ENCODE data around the gene ADAT2.
"Not testable (repeated sequence)": the region's sequence is repeated elsewhere in the genome, so short reads cannot be mapped to it uniquely, and the experiment has no call there.

ADAT2 gene

DNA sequence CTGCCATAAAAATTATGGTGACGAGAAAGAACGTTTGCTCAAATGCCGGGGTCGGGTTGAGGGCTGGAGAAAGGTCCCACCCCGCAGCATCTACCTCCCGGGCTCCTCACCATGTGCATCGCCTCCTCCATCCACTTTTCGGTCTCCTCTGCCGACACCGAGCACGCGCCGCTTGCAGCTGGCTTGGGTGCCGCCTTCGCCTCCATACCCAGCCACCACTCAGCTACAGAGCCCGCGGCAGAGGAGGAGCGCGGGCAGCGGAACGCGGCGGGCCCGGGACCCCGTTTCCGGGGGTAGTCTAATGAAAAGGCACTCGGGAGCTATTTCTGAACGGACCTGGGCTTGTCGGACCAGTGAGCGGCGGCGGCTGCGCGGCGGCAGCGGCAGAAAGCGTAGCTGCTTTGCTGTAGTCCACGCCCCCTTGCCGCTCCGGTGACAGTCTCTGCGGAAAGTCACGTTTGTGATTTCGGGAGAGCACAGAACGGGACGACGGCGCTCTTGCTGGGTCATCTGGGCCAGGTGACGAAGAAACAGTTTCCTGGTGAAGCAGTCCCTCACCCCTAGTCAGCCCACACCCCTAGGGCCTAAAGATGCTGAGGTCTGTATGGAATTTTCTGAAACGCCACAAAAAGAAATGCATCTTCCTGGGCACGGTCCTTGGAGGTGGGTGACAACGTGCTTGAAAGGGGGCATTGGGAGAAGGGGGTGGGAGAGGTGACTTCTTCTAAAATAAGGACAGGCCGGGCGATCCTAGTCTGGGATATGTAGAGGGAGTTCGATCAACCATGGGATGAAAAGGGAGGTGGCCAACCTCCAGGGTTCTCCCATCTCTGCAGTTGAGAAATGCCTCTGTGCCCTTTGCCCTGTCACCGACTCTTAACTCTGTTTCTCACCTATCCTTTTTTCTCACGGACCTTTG lies at the start of gene ADAT2, which contains the start of gene PEX3:
ADAT2 (minus strand) TSS at position 243 of the 919 bp plus-strand sequence; CDS start at position 206, 37 bp downstream.
PEX3 (plus strand) TSS at position 353 of the 919 bp plus-strand sequence; CDS start at position 591, 238 bp downstream.
- DNase-seq: peak; percentile 94

DNA sequence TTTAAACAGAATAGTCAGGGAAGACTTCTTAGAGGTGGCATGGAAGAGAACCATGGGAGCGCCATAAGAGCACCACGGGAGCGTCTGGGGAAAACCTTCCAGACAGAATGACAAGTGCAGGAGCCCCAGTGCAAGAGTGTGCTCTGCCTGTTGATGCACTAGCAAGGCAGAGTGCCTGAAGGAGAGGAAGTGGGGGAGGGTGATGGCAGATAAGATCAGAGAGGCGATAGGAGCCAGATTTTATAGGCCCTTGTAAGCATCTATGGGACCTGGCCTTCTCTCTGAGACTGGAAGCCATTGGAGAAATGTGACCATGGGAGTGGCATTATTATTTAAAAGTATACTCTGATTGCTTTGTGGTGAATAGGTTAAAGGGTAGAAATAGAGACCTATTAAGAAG lies 47.9 kb upstream of the ADAT2 start:
- no peak for DNase-seq

- DNase-seq: no peak
These were observed 46.5 kb upstream of the ADAT2 start for GRCh38 chr6:143496974-143497373.

DNA sequence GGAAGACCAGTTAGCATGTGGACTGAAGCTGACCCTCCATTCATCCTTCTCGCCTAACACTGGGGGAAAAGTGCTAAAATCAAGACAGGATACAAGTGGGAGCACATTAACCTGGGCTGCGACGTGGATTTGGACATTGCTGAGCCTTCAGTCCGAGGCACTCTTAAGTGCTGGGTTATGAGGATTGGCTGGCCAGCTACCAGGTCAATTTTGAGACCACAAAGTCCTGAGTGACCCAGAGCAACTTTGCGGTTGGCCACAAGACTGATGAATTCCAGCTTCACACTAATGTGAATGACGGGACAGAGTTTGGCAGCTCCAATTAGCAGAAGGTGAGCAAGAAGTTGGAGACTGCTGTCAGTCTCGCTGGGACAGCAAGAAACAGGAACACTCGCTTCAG lies 40.3 kb upstream of the ADAT2 start:
- no peak for DNase-seq

GRCh38 chr6:143490244-143490643 lies 39.7 kb upstream of the ADAT2 start:
- no peak for DNase-seq

- DNase-seq: no peak
These were observed 36.3 kb upstream of the ADAT2 start for GRCh38 chr6:143486752-143487151.

- DNase-seq: no peak
These were observed 35.5 kb upstream of the ADAT2 start for GRCh38 chr6:143485967-143486366.

DNA sequence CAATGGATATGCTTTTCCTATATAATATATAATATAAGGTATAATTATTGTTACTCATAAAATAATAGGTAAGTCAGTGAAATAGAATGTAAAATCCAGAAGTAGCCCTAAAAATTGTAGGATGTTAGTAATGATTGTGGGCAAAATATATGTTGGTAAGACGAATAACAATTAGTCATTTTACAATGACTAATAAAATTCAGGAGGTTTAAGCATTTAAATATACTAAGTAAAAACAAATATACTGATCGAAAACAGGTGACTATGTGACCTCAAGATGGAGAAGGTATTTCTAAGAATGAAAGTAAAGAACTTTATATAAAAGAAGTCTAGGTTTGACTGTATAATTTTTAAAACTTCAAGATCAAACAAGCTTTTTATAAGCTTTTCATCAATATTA lies 32.1 kb upstream of the ADAT2 start:
- DNase-seq: peak; percentile 27

DNA sequence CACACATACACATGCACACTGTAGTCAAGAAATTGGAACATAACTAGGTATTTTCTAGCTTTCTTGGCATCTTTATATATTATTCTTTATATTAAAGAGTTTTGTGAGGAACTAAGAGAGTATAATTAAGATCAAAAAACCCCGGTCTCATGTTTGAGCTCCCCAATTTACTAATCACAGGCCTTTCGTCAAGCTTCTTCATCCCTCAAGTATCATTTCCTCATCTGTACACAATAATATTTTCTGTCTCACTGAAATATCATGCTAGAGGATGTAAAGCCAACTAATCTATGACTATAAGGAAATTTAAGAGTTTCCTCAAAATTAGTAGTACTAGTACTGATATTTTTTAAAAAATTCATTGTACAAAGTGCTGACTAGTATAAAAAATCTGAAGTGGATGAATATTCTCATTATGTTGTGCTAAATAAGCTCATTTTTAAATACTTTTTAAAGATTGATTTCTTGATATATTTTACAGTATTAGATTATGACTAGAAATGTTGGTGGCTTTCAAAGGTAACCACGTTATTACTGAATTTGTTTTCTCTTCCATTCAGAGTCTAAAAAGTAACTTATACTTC lies 28.1 kb upstream of the ADAT2 start:
- no peak for DNase-seq

DNA sequence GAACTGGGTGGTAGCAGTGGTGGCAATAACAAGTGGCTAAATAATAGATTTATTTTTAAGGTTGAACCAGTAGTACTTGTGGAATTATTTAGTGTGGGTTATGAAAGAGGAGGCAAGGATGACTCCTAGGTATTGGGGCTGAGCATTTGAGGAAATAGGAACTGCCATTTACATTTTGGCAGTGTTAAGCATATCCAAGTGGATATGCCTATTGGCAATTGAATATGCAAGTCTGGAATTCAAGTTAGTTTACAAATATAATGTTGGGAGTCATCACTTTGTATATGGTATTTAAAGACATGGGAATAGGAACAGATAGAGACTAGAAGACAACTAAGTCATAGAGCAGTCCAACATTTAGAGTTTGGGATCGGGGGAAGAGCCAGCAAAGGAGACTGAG lies 26.1 kb upstream of the ADAT2 start:
- no peak for DNase-seq

DNA sequence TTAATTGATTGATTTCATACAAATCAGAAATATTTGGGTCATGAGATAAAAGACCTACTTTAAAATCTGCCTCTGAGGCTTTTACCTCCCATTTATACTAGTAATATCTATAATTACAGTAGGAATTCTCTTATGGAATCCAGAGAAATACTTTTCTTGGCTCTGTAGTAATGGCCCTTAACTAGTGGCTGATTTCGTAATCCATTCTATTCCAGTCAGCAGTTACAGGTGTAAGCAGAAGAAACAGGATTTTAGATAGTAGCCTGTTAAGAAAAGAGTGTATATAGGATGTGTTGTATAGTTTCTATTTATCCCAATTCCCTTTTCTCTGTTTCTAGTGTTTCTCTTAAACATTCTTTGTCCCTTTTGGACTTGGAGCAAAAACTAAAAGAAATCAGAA lies 21.3 kb upstream of the ADAT2 start:
- no peak for DNase-seq

- not testable (repeated sequence) for DNase-seq
These were observed 18.3 kb upstream of the ADAT2 start for GRCh38 chr6:143468823-143469222.

DNA sequence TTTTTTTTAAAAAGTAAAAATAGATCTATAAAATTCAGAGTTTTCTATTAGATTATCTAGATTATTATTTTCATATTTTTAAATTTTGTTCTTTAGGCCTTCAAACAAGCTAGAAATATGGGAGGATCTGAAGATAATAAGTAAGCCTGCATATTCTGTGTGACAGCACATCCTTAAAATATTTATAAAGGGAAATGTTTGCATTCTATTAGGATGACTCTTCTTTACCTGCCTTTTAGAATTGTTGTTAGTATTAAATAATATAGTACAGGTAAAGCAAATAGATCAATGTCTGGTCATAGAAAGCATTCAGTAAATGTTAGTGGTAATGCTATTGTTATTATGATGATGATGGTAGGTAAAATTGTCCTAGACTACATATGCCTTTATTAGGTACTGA lies 17.5 kb upstream of the ADAT2 start:
- DNase-seq: no peak

DNA sequence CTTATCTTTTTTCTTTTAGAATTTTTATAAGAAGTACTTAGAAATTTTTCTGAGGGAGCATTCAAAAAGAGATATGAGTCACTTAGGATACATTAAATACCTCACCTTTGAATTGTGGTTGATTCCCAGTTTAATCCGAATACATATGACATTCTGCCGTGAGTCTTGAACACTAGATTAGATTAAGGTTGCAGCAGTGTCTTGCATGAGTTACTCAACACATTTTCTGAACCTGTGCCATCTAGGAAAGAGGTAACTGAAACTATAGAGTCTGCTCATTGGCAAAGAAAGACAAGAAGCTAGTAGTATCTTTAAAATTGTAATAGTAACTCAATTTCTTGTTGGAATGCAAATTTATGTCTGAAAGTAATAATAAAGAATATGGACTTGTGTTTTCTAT lies 15.1 kb upstream of the ADAT2 start:
- no peak for DNase-seq

DNA sequence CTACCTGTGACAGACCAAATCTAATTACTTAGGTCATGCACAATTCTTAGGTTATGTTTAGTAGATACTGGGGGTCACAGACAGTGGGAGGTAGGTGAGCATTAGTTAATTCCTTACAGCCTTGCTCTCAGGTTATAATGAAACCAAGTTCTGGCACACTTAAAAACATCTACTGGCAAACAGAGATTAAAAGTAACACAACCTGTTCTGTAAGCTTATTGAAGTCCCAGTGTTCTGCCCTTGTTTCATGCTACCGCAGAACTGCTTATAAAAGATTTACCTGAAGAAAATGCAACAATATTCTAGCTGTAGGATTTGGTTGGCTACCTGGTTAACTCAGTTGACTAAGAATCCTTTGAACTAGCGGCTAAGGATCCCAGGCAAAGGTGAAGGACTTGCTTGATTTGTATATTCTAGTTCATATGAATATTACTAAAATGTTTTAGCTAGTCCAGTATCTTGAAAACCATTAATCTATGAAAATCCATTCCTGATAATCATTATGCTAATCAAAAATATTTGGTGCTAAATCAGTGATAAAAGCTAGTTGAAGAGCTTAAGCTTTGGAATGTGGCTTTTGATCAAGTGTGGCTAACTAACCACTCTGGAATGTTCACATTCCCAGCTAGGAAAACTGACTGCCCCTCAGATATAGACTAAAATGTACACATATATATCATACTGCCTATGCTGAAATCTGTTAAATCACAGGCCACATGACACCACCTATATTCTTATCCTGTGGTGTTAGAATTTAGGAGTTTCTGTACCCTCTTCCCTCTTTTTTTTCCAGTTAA lies 7.3 kb upstream of the ADAT2 start:
- peak; percentile 62 for DNase-seq

- peak; percentile 6 for DNase-seq
These were observed 1.0 kb upstream of the ADAT2 start for GRCh38 chr6:143451531-143451930.

- peak; percentile 40 for DNase-seq
These were observed 612 bp downstream of the ADAT2 start for GRCh38 chr6:143449714-143450452.

- no peak for DNase-seq
These were observed 1.3 kb downstream of the ADAT2 start for GRCh38 chr6:143449082-143449713.

DNA sequence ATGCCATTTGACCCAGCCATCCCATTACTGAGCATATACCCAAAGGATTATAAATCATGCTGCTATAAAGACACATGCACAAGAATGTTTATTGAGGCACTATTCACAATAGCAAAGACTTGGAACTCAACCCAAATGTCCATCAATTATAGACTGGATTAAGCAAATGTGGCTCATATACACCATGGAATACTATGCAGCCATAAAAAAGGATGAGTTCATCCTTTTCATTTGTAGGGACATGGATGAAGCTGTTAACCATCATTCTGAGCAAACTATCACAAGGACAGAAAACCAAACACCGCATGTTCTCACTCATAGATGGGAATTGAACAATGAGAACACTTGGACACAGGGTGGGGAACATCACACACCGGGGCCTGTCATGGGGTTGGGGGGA lies 2.6 kb downstream of the ADAT2 start:
- not testable (repeated sequence) for DNase-seq

GRCh38 chr6:143443096-143443495 lies 7.4 kb downstream of the ADAT2 start:
- no peak for DNase-seq

DNA sequence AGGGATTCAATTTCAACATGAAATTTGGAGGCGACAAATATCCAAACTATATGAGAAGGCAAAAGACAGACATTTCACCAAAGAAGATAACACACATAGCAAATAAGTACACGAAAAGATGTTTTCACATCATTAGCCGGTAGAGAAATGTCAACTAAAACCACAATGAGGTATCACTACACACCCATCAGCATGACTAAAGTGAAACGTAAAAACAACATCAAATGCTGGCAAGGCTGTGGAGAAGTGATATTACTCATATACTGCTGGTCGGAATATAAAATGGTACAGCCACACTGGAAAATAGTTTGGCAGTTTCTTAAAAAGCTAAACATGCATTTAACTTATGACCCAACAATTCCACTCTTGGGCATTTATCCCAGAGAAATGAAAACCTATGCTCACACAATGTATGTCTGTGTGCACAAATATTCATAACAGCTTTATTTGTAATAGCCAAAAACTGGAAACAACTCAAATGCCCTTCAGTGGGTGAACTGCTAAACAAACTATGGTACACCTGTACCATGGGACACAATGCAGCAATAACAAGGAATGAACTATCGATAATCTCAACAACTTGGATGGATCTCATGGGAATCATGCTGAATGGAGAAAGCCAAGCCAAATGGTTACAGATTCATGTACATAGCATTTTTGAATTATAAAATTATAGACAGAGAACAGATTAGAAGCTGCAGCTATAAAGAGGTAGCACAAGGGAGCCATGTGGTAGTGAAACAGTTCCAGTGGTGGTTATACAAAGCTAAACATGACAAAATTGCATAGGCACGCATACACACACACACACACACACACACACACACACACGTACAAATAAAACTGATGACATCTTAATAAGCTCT lies 8.6 kb downstream of the ADAT2 start:
- DNase-seq: peak; percentile 23
